Stimulated activated CD4-positive, alpha-beta T cell treated with anti-CD3 and anti-CD28 coated beads, TNF-alpha, amount 100 ng/mL, for 24 hours (primary cell): ENCODE results near the gene RASL11B.
"Not testable (repeated sequence)": the region's sequence is repeated elsewhere in the genome, so short reads cannot be mapped to it uniquely, and the experiment has no call there.

Experiments
- DNase-seq, 3 experiments: peaks; one replicate each; pipeline ENCODE4 v3.0.0-alpha.2; 2020; ENCODE audit warnings: low read depth in 3 of 3

RASL11B gene

GRCh38 chr4:52861879-52862616, at the start of gene RASL11B:
RASL11B (plus strand) TSS chr4:52862317; CDS start chr4:52862508, 191 bp downstream.
- DNase-seq: peak; percentile 68 to 83 (median 76)

- no peak for DNase-seq
Measured at GRCh38 chr4:52813546-52813945, 48.6 kb upstream of the RASL11B start.

- no peak for DNase-seq
Measured at GRCh38 chr4:52822583-52822971, 39.5 kb upstream of the RASL11B start.

GRCh38 chr4:52822972-52823701, 39.0 kb upstream of the RASL11B start:
- DNase-seq: no peak

GRCh38 chr4:52823702-52824092, 38.4 kb upstream of the RASL11B start:
- DNase-seq: no peak

GRCh38 chr4:52824270-52824602, 37.9 kb upstream of the RASL11B start:
- DNase-seq: no peak

- DNase-seq: no peak
Measured at GRCh38 chr4:52824603-52825459, 37.3 kb upstream of the RASL11B start.

GRCh38 chr4:52825460-52826090, 36.5 kb upstream of the RASL11B start:
- DNase-seq: no peak

GRCh38 chr4:52833941-52834525, 28.1 kb upstream of the RASL11B start:
- DNase-seq: no peak

GRCh38 chr4:52834641-52835456, 27.3 kb upstream of the RASL11B start:
- not testable (repeated sequence) for DNase-seq

GRCh38 chr4:52836120-52836519, 26.0 kb upstream of the RASL11B start:
- DNase-seq: no peak

GRCh38 chr4:52836678-52837077, 25.4 kb upstream of the RASL11B start:
- DNase-seq: no peak

- DNase-seq: no peak
Measured at GRCh38 chr4:52837716-52838558, 24.2 kb upstream of the RASL11B start.

- DNase-seq: no peak
Measured at GRCh38 chr4:52838729-52839586, 23.2 kb upstream of the RASL11B start.

GRCh38 chr4:52840531-52841370, 21.4 kb upstream of the RASL11B start:
- no peak for DNase-seq

- no peak for DNase-seq
Measured at GRCh38 chr4:52841682-52842456, 20.2 kb upstream of the RASL11B start.

- no peak for DNase-seq
Measured at GRCh38 chr4:52842792-52843191, 19.3 kb upstream of the RASL11B start.
